OCI-LY1 (cell line): ENCODE data around the gene RALGDS.
A peak's percentile ranks its signal among the peaks of the same experiment; 100 is the strongest.

ENCODE experiments used
- H2AFZ ChIP-seq: fragments of 200-600 bp; sonication (generic), shearing (Covaris generic); 2 replicates; pipeline ENCODE4 v1.6.0; 2014; ENCODE audit warnings: antibody characterized with exemption, mild to moderate bottlenecking, low read length
- H3F3A ChIP-seq: fragments of 200-600 bp; sonication (generic), shearing (Covaris generic); 2 replicates; pipeline ENCODE4 v1.6.0; 2014; ENCODE audit warnings: mild to moderate bottlenecking, antibody characterized with exemption, low read length, moderate library complexity; ENCODE audit not compliant: insufficient read depth
- H3K27ac ChIP-seq: fragments of 200-600 bp; sonication (generic); 2 replicates; pipeline ENCODE4 v1.5.1; 2014; ENCODE audit warnings: low read length, mixed run types, mild to moderate bottlenecking, low read depth; ENCODE audit not compliant: poor library complexity, severe bottlenecking
- H3K27me3 ChIP-seq: fragments of 200-600 bp; sonication (generic); 2 replicates; pipeline ENCODE4 v1.6.0; 2014; ENCODE audit warnings: antibody characterized with exemption, mild to moderate bottlenecking, low read length, moderate library complexity; ENCODE audit not compliant: insufficient read depth
- H3K36me3 ChIP-seq: fragments of 200-600 bp; sonication (generic); 2 replicates; pipeline ENCODE4 v1.6.1; 2014; ENCODE audit warnings: mild to moderate bottlenecking, antibody characterized with exemption, low read length, moderate library complexity, mixed read lengths; ENCODE audit not compliant: insufficient read depth
- H3K4me1 ChIP-seq: fragments of 200-600 bp; sonication (generic); 2 replicates; pipeline ENCODE4 v1.5.1; 2014; ENCODE audit warnings: mild to moderate bottlenecking, low read length, moderate library complexity; ENCODE audit not compliant: insufficient read depth, severe bottlenecking
- H3K4me2 ChIP-seq: fragments of 200-600 bp; sonication (generic), shearing (Covaris generic); 2 replicates; pipeline ENCODE4 v1.6.1; 2014; ENCODE audit warnings: low read length
- H3K4me3 ChIP-seq: fragments of 200-600 bp; sonication (generic); 2 replicates; pipeline ENCODE4 v1.5.1; 2014; ENCODE audit warnings: low read length, low read depth, mild to moderate bottlenecking, mixed read lengths; ENCODE audit not compliant: poor library complexity, severe bottlenecking
- H3K79me2 ChIP-seq: fragments of 200-600 bp; shearing (Covaris generic); 2 replicates; pipeline ENCODE4 v1.6.1; 2016; ENCODE audit warnings: mixed run types, low read length, mixed read lengths; ENCODE audit not compliant: insufficient read depth
- H3K9ac ChIP-seq: fragments of 200-600 bp; sonication (generic), shearing (Covaris generic); 2 replicates; pipeline ENCODE4 v1.6.1; 2014; ENCODE audit warnings: mild to moderate bottlenecking, low read length, mixed read lengths
- H3K9me2 ChIP-seq: fragments of 200-600 bp; sonication (generic), shearing (Covaris generic); 2 replicates; pipeline ENCODE4 v1.6.1; 2014; ENCODE audit warnings: low read depth, mild to moderate bottlenecking, low read length, mixed read lengths
- H3K9me3 ChIP-seq: fragments of 200-600 bp; shearing (Covaris generic); 2 replicates; pipeline ENCODE4 v1.6.1; 2014; ENCODE audit warnings: low read length, mixed read lengths
- H4K20me1 ChIP-seq: fragments of 200-600 bp; sonication (generic), shearing (Covaris generic); 2 replicates; pipeline ENCODE4 v1.6.0; 2016; ENCODE audit warnings: mild to moderate bottlenecking, low read length; ENCODE audit not compliant: insufficient read depth
- CTCF ChIP-seq: fragments of 200-600 bp; sonication (generic), shearing (Covaris generic); IDR thresholded peaks from 2 replicates; pipeline ENCODE4 v1.5.1; 2017; ENCODE audit warnings: mild to moderate bottlenecking, antibody characterized with exemption, low read length, moderate library complexity, mixed read lengths
- EZH2 ChIP-seq: fragments of 200-600 bp; sonication (generic), shearing (Covaris generic); IDR thresholded peaks from 2 replicates; pipeline ENCODE4 v1.8.0; 2017; ENCODE audit warnings: borderline replicate concordance, mixed run types, mild to moderate bottlenecking, antibody characterized with exemption, low read length, moderate library complexity, mixed read lengths

Gene RALGDS

GRCh38 chr9:133166392-133166791 is 45.4 kb upstream of the RALGDS start:
- H3K27me3 ChIP-seq: peaks cover 5% of the 10 kb centered on the region; the same call in 1 of the 2 replicates
- no peaks in the 10 kb centered on the region for H3F3A ChIP-seq
- peaks cover 16% of the 10 kb centered on the region for H3K4me1 ChIP-seq
- H3K4me3 ChIP-seq: no peak overlapping the region
- no peak overlapping the region for H3K27ac ChIP-seq
- H3K9me2 ChIP-seq: no peaks in the 10 kb centered on the region
- H2AFZ ChIP-seq: no peak overlapping the region
- no peak overlapping the region for H3K4me2 ChIP-seq
- no peak for TF ChIP-seq EZH2
- no peak for TF ChIP-seq CTCF
- H3K9ac ChIP-seq: no peak overlapping the region
- H3K36me3 ChIP-seq: no peaks in the 10 kb centered on the region
- H4K20me1 ChIP-seq: no peaks in the 10 kb centered on the region
- no peaks in the 10 kb centered on the region for H3K79me2 ChIP-seq
- no peaks in the 10 kb centered on the region for H3K9me3 ChIP-seq

GRCh38 chr9:133165452-133165730 is 44.4 kb upstream of the RALGDS start:
- Histone ChIP-seq H3K36me3 (no peaks in the 10 kb centered on the region), H3F3A (no peaks in the 10 kb centered on the region), H3K79me2 (no peaks in the 10 kb centered on the region), H3K27ac (no peak overlapping the region), H3K9ac (no peak overlapping the region), H4K20me1 (no peaks in the 10 kb centered on the region), H3K9me2 (no peaks in the 10 kb centered on the region), H2AFZ (no peak overlapping the region), H3K4me1 (peaks cover 8% of the 10 kb centered on the region), H3K27me3 (no peaks in the 10 kb centered on the region; the same call in 1 of the 2 replicates), H3K9me3 (no peaks in the 10 kb centered on the region), H3K4me2 (no peak overlapping the region), H3K4me3 (no peak overlapping the region)
- TF ChIP-seq CTCF: no peak
- TF ChIP-seq EZH2: no peak

- Histone ChIP-seq H3K27ac (no peak overlapping the region), H2AFZ (no peak overlapping the region), H4K20me1 (no peaks in the 10 kb centered on the region), H3F3A (no peaks in the 10 kb centered on the region), H3K79me2 (no peaks in the 10 kb centered on the region), H3K9me3 (no peaks in the 10 kb centered on the region), H3K4me2 (peak overlapping the region; percentile 61; the same call in 1 of the 2 replicates), H3K9me2 (no peaks in the 10 kb centered on the region), H3K4me1 (peaks cover 8% of the 10 kb centered on the region), H3K9ac (no peak overlapping the region), H3K4me3 (peak overlapping the region; percentile 49), H3K36me3 (no peaks in the 10 kb centered on the region), H3K27me3 (no peaks in the 10 kb centered on the region; the same call in 1 of the 2 replicates)
- no peak for TF ChIP-seq CTCF
- no peak for TF ChIP-seq EZH2
Observed at GRCh38 chr9:133164191-133164590, 43.2 kb upstream of the RALGDS start.
